ENCODE data around the gene ADH7. TPM values are rescaled to one million over a fixed set of nuclear protein-coding genes. Genes with fewer than 3 reads are reported as not detected.

The ADH7 gene
- total and polyA plus RNA-seq, 2 of the 13 experiments (the other 11 are each of a cell fraction or from before 2014, with no cell fraction given): not detected

DNA sequence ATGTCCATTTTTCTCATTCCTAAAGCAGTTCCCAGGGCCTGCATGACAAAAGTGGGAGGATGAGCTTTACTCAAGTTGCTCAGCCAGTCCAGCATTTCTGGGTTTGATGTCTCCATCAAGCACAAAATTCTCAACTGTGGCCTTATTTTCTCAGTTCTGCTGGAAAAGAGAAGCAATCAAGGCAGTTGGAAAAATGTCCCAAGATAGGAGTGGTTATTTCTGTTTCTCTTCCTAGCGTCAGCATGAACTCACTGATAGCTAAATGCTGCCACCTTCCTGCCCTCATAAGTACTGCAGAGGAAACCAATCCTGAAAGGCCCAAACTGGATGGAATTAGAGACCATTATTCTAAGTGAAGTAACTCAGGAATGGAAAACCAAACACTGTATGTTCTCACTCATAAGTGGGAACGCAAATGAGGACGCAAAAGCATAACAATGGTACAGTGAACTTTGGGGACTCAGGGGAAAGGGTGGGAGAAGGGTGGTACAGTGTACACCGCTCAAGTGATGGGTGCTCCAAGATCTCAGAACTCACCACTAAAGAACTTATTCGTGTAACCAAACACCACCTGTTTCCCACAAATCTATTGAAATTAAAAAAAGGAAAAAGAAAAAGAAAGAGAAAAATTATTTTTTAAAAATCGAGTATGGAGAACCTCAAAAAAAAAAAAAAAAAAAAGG, 29.6 kb downstream of the ADH7 start (continued):
- TF ChIP-seq, protein P1, sequence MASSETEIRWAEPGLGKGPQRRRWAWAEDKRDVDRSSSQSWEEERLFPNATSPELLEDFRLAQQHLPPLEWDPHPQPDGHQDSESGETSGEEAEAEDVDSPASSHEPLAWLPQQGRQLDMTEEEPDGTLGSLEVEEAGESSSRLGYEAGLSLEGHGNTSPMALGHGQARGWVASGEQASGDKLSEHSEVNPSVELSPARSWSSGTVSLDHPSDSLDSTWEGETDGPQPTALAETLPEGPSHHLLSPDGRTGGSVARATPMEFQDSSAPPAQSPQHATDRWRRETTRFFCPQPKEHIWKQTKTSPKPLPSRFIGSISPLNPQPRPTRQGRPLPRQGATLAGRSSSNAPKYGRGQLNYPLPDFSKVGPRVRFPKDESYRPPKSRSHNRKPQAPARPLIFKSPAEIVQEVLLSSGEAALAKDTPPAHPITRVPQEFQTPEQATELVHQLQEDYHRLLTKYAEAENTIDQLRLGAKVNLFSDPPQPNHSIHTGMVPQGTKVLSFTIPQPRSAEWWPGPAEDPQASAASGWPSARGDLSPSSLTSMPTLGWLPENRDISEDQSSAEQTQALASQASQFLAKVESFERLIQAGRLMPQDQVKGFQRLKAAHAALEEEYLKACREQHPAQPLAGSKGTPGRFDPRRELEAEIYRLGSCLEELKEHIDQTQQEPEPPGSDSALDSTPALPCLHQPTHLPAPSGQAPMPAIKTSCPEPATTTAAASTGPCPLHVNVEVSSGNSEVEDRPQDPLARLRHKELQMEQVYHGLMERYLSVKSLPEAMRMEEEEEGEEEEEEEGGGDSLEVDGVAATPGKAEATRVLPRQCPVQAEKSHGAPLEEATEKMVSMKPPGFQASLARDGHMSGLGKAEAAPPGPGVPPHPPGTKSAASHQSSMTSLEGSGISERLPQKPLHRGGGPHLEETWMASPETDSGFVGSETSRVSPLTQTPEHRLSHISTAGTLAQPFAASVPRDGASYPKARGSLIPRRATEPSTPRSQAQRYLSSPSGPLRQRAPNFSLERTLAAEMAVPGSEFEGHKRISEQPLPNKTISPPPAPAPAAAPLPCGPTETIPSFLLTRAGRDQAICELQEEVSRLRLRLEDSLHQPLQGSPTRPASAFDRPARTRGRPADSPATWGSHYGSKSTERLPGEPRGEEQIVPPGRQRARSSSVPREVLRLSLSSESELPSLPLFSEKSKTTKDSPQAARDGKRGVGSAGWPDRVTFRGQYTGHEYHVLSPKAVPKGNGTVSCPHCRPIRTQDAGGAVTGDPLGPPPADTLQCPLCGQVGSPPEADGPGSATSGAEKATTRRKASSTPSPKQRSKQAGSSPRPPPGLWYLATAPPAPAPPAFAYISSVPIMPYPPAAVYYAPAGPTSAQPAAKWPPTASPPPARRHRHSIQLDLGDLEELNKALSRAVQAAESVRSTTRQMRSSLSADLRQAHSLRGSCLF (CRISPR knock-in tag; IDR thresholded peaks at IDR 0.05; ENCODE audit: borderline replicate concordance): no peak
- peak; percentile 98 for TF ChIP-seq SMC3 (IDR thresholded peaks at IDR 0.05; ENCODE audit: low read length)
- TF ChIP-seq MTA3 (CRISPR knock-in tag; IDR thresholded peaks at IDR 0.05): no peak
- no peak for TF ChIP-seq ZNF317 (CRISPR knock-in tag; IDR thresholded peaks at IDR 0.05)
- TF ChIP-seq ZNF343 (CRISPR knock-in tag; IDR thresholded peaks at IDR 0.05): no peak
- no peak for TF ChIP-seq KLF12 (CRISPR knock-in tag; IDR thresholded peaks at IDR 0.05; ENCODE audit: borderline replicate concordance)
- TF ChIP-seq SSRP1 (CRISPR knock-in tag; IDR thresholded peaks at IDR 0.05): 0 out of 2 replicates have a peak, but pooled peaks have one; percentile 74
- no peak for TF ChIP-seq PAF1 (CRISPR knock-in tag; IDR thresholded peaks at IDR 0.05)
- TF ChIP-seq ZBTB7B (CRISPR knock-in tag; IDR thresholded peaks at IDR 0.05): no peak
- TF ChIP-seq TCF12 (IDR thresholded peaks at IDR 0.05): no peak
- TF ChIP-seq TCF12 (CRISPR knock-in tag; IDR thresholded peaks at IDR 0.05): no peak
- no peak for TF ChIP-seq ZNF136 (CRISPR knock-in tag; IDR thresholded peaks at IDR 0.05; ENCODE audit: low read depth)
- TF ChIP-seq, protein P2, sequence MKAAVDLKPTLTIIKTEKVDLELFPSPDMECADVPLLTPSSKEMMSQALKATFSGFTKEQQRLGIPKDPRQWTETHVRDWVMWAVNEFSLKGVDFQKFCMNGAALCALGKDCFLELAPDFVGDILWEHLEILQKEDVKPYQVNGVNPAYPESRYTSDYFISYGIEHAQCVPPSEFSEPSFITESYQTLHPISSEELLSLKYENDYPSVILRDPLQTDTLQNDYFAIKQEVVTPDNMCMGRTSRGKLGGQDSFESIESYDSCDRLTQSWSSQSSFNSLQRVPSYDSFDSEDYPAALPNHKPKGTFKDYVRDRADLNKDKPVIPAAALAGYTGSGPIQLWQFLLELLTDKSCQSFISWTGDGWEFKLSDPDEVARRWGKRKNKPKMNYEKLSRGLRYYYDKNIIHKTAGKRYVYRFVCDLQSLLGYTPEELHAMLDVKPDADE (CRISPR knock-in tag; IDR thresholded peaks at IDR 0.05): no peak
- no peak for TF ChIP-seq NFKB2 (CRISPR knock-in tag; IDR thresholded peaks at IDR 0.05; ENCODE audit: borderline replicate concordance)
- TF ChIP-seq ZNF431 (CRISPR knock-in tag; IDR thresholded peaks at IDR 0.05; ENCODE audit: borderline replicate concordance, low read depth): no peak
- TF ChIP-seq HOXA5 (CRISPR knock-in tag; IDR thresholded peaks at IDR 0.05): no peak
- TF ChIP-seq, protein P3, sequence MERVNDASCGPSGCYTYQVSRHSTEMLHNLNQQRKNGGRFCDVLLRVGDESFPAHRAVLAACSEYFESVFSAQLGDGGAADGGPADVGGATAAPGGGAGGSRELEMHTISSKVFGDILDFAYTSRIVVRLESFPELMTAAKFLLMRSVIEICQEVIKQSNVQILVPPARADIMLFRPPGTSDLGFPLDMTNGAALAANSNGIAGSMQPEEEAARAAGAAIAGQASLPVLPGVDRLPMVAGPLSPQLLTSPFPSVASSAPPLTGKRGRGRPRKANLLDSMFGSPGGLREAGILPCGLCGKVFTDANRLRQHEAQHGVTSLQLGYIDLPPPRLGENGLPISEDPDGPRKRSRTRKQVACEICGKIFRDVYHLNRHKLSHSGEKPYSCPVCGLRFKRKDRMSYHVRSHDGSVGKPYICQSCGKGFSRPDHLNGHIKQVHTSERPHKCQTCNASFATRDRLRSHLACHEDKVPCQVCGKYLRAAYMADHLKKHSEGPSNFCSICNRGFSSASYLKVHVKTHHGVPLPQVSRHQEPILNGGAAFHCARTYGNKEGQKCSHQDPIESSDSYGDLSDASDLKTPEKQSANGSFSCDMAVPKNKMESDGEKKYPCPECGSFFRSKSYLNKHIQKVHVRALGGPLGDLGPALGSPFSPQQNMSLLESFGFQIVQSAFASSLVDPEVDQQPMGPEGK (CRISPR knock-in tag; IDR thresholded peaks at IDR 0.05): no peak
- TF ChIP-seq MXD1 (CRISPR knock-in tag; IDR thresholded peaks at IDR 0.05): no peak
- TF ChIP-seq ARNTL (CRISPR knock-in tag; IDR thresholded peaks at IDR 0.05): no peak
- TF ChIP-seq ZKSCAN1 (IDR thresholded peaks at IDR 0.05; ENCODE audit: low read length): no peak
- peak; percentile 69; the same call in 1 of the 2 replicates for TF ChIP-seq ZBTB25 (CRISPR knock-in tag; IDR thresholded peaks at IDR 0.05)
- TF ChIP-seq WIZ (CRISPR knock-in tag; IDR thresholded peaks at IDR 0.05): no peak

Data from HepG2 (cell line).